Gastroesophageal sphincter (tissue), 3 donors: Measurements from ENCODE around the gene IKZF1.

Source experiments
- EP300 ChIP-seq: sonication (generic); formaldehyde crosslinking; IDR thresholded peaks from one replicate; pipeline ENCODE4 v1.6.1; 2017; ENCODE audit warnings: antibody characterized with exemption, mild to moderate bottlenecking
- TF ChIP-seq, protein P1 (sequence below), 4 experiments: fragments of 200-600 bp in 2 of 4; fragments of 450-650 bp in 2 of 4; sonication (generic) in 1 of 4; IDR thresholded peaks; one replicate each; pipeline ENCODE4 v1.5.1; 2017 to 2019; ENCODE audit warnings: antibody characterized with exemption in 4 of 4, mild to moderate bottlenecking in 2 of 4, moderate library complexity in 2 of 4

DNA sequence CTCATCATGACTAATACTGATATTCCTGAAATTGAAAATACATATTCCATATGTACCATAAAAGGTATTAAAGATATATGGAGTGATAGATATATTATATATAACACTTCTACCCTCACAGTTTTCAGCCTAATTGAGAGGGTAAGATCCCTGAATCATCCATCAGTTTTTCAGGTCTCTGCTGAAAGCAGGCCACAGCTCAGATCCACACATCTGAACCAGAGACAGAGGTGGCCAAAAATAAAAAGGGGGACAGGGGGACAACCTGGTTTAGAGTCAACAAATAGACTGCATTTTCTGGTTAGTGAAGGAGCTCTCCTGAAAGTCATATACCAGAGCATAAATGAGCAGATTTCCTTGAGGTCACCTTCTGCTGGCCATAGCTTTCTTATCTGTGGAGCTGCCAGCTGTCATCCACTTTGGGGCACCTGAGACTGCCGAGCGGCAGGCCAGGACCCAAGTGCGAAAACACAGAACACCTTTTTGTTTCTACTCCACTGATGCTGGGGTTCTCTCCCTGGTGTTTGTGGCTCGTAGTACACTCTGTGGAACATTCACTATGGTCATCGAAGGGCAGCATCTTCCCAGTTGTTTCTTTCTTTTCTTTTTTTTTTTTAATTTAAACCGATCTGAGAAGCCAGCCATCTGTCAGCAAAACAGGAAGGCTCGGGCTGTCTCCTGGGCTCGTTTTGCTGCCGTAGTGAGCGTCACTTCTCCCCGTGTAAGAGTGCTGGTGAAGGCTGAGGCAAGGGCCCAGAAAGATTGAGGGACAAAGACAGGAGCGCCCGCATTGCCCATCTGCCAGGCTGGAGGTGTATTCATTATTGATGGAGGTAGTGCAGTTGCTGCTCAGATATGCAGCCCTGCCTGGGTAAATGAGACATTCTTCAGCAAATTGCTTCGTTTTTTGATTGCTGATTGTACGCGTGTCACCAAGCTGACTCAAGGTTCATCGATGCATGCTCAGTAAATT, 13.5 kb downstream of the IKZF1 start:
- TF ChIP-seq, protein P1, sequence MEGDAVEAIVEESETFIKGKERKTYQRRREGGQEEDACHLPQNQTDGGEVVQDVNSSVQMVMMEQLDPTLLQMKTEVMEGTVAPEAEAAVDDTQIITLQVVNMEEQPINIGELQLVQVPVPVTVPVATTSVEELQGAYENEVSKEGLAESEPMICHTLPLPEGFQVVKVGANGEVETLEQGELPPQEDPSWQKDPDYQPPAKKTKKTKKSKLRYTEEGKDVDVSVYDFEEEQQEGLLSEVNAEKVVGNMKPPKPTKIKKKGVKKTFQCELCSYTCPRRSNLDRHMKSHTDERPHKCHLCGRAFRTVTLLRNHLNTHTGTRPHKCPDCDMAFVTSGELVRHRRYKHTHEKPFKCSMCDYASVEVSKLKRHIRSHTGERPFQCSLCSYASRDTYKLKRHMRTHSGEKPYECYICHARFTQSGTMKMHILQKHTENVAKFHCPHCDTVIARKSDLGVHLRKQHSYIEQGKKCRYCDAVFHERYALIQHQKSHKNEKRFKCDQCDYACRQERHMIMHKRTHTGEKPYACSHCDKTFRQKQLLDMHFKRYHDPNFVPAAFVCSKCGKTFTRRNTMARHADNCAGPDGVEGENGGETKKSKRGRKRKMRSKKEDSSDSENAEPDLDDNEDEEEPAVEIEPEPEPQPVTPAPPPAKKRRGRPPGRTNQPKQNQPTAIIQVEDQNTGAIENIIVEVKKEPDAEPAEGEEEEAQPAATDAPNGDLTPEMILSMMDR (IDR thresholded peaks at IDR 0.05), result no peak
- no peak for TF ChIP-seq EP300
